Posterior vena cava (tissue), 2 donors: ENCODE data around the gene GALNT4. TPM values are rescaled to one million over a fixed set of nuclear protein-coding genes. Genes with fewer than 3 reads are reported as not detected.

Experiments
- DNase-seq: peaks from one replicate; pipeline ENCODE4 v3.0.0-alpha.2; 2020; ENCODE audit warnings: low spot score
- intact Hi-C, 2 donors: fragments of 100-400 bp; cut with DNase I; formaldehyde crosslinking; loops; one replicate each; pipeline versions ENCODE4 v1.14.1 to v1.14.2; 2022 to 2023
- total RNA-seq, 2 donors: library from RNA; stranded (reverse); fragmentation: NEBNext Ultra II Directional; extraction: Animal tissue kit (Norgen Biotek cat#: 25700); gene quantifications; one replicate each; pipeline ENCODE4 v1.2.1, GENCODE V29; 2021
- donor health status: DM: yes; HTN: yes; CAD: no.
- donor health status: DM: yes; HTN: yes; CAD: no.

Gene GALNT4
- total RNA-seq, 2 donors from 2014 or later = 5.4 to 6.2 TPM

GRCh38 chr12:89539426-89540223 lies 15.0 kb upstream of the GALNT4 start:
- intact Hi-C loops = loop anchor here in 1 of 2 donors (10.0 kb wide), 2 partner anchors 565 to 1395 kb away; no protein-coding TSS in a partner anchor
- no peak for DNase-seq

GRCh38 chr12:89538897-89539296 lies 14.3 kb upstream of the GALNT4 start:
- DNase-seq = no peak
- intact Hi-C loops = no loop called here

- no peak for DNase-seq
- intact Hi-C loops = no loop called here
Measured at GRCh38 chr12:89537389-89537788, 12.8 kb upstream of the GALNT4 start.

- intact Hi-C loops = loop anchor here (5.0 to 10.0 kb wide), 5 partner anchors 55 to 1828 kb away; no protein-coding TSS in a partner anchor
Measured at GRCh38 chr12:89529738-89530137, 5.1 kb upstream of the GALNT4 start.

GRCh38 chr12:89528434-89528833 lies 3.8 kb upstream of the GALNT4 start:
- intact Hi-C loops = loop anchor here (5.0 to 10.0 kb wide), 4 partner anchors 54 to 511 kb away; no protein-coding TSS in a partner anchor
- no peak for DNase-seq

More at GRCh38 chr12:89529738-89530137, 5.1 kb upstream of the GALNT4 start:
- DNase-seq = no peak

- DNase-seq = peak; percentile 94
- intact Hi-C loops = loop anchor here (5.0 to 10.0 kb wide), 4 partner anchors 51 to 509 kb away; no protein-coding TSS in a partner anchor
Measured at GRCh38 chr12:89525824-89526770, 1.5 kb upstream of the GALNT4 start, which contains the start of gene POC1B. POC1B (minus strand) TSS chr12:89526047; CDS start chr12:89525895, 152 bp downstream.

- peak; percentile 85 for DNase-seq
- intact Hi-C loops = loop anchor here (5.0 to 10.0 kb wide), 4 partner anchors 51 to 508 kb away; no protein-coding TSS in a partner anchor
Measured at GRCh38 chr12:89525305-89525823, 768 bp upstream of the GALNT4 start.

- DNase-seq = no peak
- intact Hi-C loops = loop anchor here (5.0 to 10.0 kb wide), 3 partner anchors 49 to 499 kb away; partner anchors contain the start of gene DUSP6 (in 1 of the 2)
Measured at GRCh38 chr12:89523843-89524540, 604 bp downstream of the GALNT4 start.

- no peak for DNase-seq
Measured at GRCh38 chr12:89523393-89523792, 1.2 kb downstream of the GALNT4 start.

GRCh38 chr12:89521364-89522223 lies 3.0 kb downstream of the GALNT4 start:
- no peak for DNase-seq
- intact Hi-C loops = loop anchor here (5.0 to 10.0 kb wide), 3 partner anchors 47 to 497 kb away; partner anchors contain the start of gene DUSP6 (in 1 of the 2)

More at GRCh38 chr12:89523393-89523792, 1.2 kb downstream of the GALNT4 start:
- intact Hi-C loops = loop anchor here (5.0 to 10.0 kb wide), 3 partner anchors 49 to 499 kb away; partner anchors contain the start of gene DUSP6 (in 1 of the 2)

GRCh38 chr12:89517720-89518119 lies 6.9 kb downstream of the GALNT4 start:
- DNase-seq = no peak
- intact Hi-C loops = no loop called here

GRCh38 chr12:89516633-89517032 lies 8.0 kb downstream of the GALNT4 start:
- DNase-seq = no peak
- intact Hi-C loops = no loop called here

- intact Hi-C loops = no loop called here
- no peak for DNase-seq
Measured at GRCh38 chr12:89514751-89515150, 9.8 kb downstream of the GALNT4 start.

GRCh38 chr12:89513544-89513943 lies 11.1 kb downstream of the GALNT4 start:
- intact Hi-C loops = no loop called here
- no peak for DNase-seq

- intact Hi-C loops = loop anchor here in 1 of 2 donors (2.0 kb wide), 1 partner anchor 64 kb away; no protein-coding TSS in a partner anchor
Measured at GRCh38 chr12:89507015-89507824, 17.4 kb downstream of the GALNT4 start.

GRCh38 chr12:89506050-89506449 lies 18.5 kb downstream of the GALNT4 start:
- no peak for DNase-seq
- intact Hi-C loops = loop anchor here in 1 of 2 donors (2.0 kb wide), 1 partner anchor 65 kb away; no protein-coding TSS in a partner anchor

More at GRCh38 chr12:89507015-89507824, 17.4 kb downstream of the GALNT4 start:
- DNase-seq = no peak
